ENCODE results near the gene MED13L. TPM values are rescaled to one million over a fixed set of nuclear protein-coding genes. Genes with fewer than 3 reads are reported as not detected.

Gene MED13L
- total RNA-seq, 1 donor from 2014 or later: 117 TPM

- no peak for DNase-seq (ENCODE audit: low spot score in 2 of 2)
- Histone ChIP-seq H3K4me3 (peak overlapping the region in 1 of 2 donors; percentile 95), H3K36me3 (no peaks in the 10 kb centered on the region), H3K27ac (no peak overlapping the region), H3K27me3 (no peaks in the 10 kb centered on the region), H3K4me1 (peaks cover 6 to 26% of the 10 kb centered on the region in 2 donors), H3K9me3 (no peaks in the 10 kb centered on the region)
- TF ChIP-seq CTCF (IDR thresholded peaks at IDR 0.05): no peak
- intact Hi-C loops (cut with DNase I): no loop called here
These were observed 3.5 kb downstream of the MED13L start for GRCh38 chr12:116273813-116274550.

- no peak overlapping the region for H3K4me3 ChIP-seq
- no peaks in the 10 kb centered on the region for H3K27me3 ChIP-seq
- intact Hi-C loops (cut with DNase I): no loop called here
- no peaks in the 10 kb centered on the region for H3K36me3 ChIP-seq
- TF ChIP-seq CTCF (IDR thresholded peaks at IDR 0.05): no peak
- no peak for DNase-seq (ENCODE audit: low spot score in 2 of 2)
- peaks cover 13 to 49% of the 10 kb centered on the region in 2 donors for H3K4me1 ChIP-seq
- H3K9me3 ChIP-seq: no peaks in the 10 kb centered on the region
- H3K27ac ChIP-seq: no peak overlapping the region
These were observed 9.5 kb downstream of the MED13L start for GRCh38 chr12:116267948-116268347.

- H3K36me3 ChIP-seq: no peaks in the 10 kb centered on the region
- DNase-seq (ENCODE audit: low spot score in 2 of 2): no peak
- peaks cover 13 to 48% of the 10 kb centered on the region in 2 donors for H3K4me1 ChIP-seq
- H3K9me3 ChIP-seq: no peaks in the 10 kb centered on the region
- H3K27me3 ChIP-seq: no peaks in the 10 kb centered on the region
- no peak overlapping the region for H3K27ac ChIP-seq
- TF ChIP-seq CTCF (IDR thresholded peaks at IDR 0.05): no peak
- no peak overlapping the region for H3K4me3 ChIP-seq
- intact Hi-C loops (cut with DNase I): no loop called here
These were observed 10.7 kb downstream of the MED13L start for GRCh38 chr12:116266631-116267349.

GRCh38 chr12:116266168-116266601, 11.3 kb downstream of the MED13L start:
- no peaks in the 10 kb centered on the region for H3K36me3 ChIP-seq
- TF ChIP-seq CTCF (IDR thresholded peaks at IDR 0.05): peak in 1 of 3 experiments; percentile 8
- no peaks in the 10 kb centered on the region for H3K9me3 ChIP-seq
- H3K27me3 ChIP-seq: no peaks in the 10 kb centered on the region
- no peak overlapping the region for H3K27ac ChIP-seq
- intact Hi-C loops (cut with DNase I): no loop called here
- no peak for DNase-seq (ENCODE audit: low spot score in 2 of 2)
- H3K4me3 ChIP-seq: no peak overlapping the region
- H3K4me1 ChIP-seq: peaks cover 13 to 51% of the 10 kb centered on the region in 2 donors

GRCh38 chr12:116265351-116266147, 11.9 kb downstream of the MED13L start:
- H3K27me3 ChIP-seq: no peaks in the 10 kb centered on the region
- no peaks in the 10 kb centered on the region for H3K36me3 ChIP-seq
- peaks cover 13 to 56% of the 10 kb centered on the region in 2 donors for H3K4me1 ChIP-seq
- H3K4me3 ChIP-seq: no peak overlapping the region
- H3K27ac ChIP-seq: no peak overlapping the region
- H3K9me3 ChIP-seq: no peaks in the 10 kb centered on the region
- no peak for TF ChIP-seq CTCF (IDR thresholded peaks at IDR 0.05)
- DNase-seq (ENCODE audit: low spot score in 2 of 2): no peak
- intact Hi-C loops (cut with DNase I): no loop called here

All from ascending aorta (tissue), 2 donors.